LNCAP (cell line): ENCODE results near the gene WDR82.

Experiments
- TF ChIP-seq, protein P1 (sequence below): fragments of 450-650 bp; IDR thresholded peaks from 2 replicates; pipeline ENCODE4 v1.5.1; 2017; ENCODE audit warnings: mild to moderate bottlenecking

The WDR82 gene

GRCh38 chr3:52303811-52304210, 25.4 kb upstream of the WDR82 start:
- TF ChIP-seq, protein P1, sequence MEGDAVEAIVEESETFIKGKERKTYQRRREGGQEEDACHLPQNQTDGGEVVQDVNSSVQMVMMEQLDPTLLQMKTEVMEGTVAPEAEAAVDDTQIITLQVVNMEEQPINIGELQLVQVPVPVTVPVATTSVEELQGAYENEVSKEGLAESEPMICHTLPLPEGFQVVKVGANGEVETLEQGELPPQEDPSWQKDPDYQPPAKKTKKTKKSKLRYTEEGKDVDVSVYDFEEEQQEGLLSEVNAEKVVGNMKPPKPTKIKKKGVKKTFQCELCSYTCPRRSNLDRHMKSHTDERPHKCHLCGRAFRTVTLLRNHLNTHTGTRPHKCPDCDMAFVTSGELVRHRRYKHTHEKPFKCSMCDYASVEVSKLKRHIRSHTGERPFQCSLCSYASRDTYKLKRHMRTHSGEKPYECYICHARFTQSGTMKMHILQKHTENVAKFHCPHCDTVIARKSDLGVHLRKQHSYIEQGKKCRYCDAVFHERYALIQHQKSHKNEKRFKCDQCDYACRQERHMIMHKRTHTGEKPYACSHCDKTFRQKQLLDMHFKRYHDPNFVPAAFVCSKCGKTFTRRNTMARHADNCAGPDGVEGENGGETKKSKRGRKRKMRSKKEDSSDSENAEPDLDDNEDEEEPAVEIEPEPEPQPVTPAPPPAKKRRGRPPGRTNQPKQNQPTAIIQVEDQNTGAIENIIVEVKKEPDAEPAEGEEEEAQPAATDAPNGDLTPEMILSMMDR, result no peak

GRCh38 chr3:52302426-52303145, 24.1 kb upstream of the WDR82 start:
- TF ChIP-seq, protein P1, result no peak

- TF ChIP-seq, protein P1, result no peak
Measured at GRCh38 chr3:52299879-52300611, 21.6 kb upstream of the WDR82 start.

- TF ChIP-seq, protein P1, result no peak
Measured at GRCh38 chr3:52299247-52299878, 20.9 kb upstream of the WDR82 start.

- TF ChIP-seq, protein P1, result no peak
Measured at GRCh38 chr3:52298149-52299098, 20.0 kb upstream of the WDR82 start.

GRCh38 chr3:52297242-52298148, 19.0 kb upstream of the WDR82 start:
- TF ChIP-seq, protein P1, result no peak
